Kidney (tissue), 14 donors: ENCODE results near the gene ANXA7. TPM values are rescaled to one million over a fixed set of nuclear protein-coding genes. Genes with fewer than 3 reads are reported as not detected.

Experiments used
- DNase-seq, 5 donors: peaks; one replicate each; pipeline ENCODE4 v3.0.0-alpha.2; 2013 to 2020
- FAIRE-seq: peaks from 2 replicates; lab custom pipeline; 2012; peaks lifted over from hg19 to GRCh38; lab: Jason Lieb, UNC
- H3K27ac ChIP-seq, 2 donors: one replicate each; pipeline ENCODE4 v1.7.0; 2013; ENCODE audit warnings: low read depth in 2 of 2, low read length in 2 of 2, inconsistent platforms in 1 of 2
- H3K27me3 ChIP-seq: one replicate; pipeline ENCODE4 v1.7.1; 2013; ENCODE audit warnings: low read length, inconsistent platforms; ENCODE audit not compliant: control insufficient read depth, insufficient read depth
- H3K36me3 ChIP-seq, 3 donors: one replicate each; pipeline versions ENCODE4 v1.7.0 to v1.7.1; 2013; ENCODE audit warnings: low read length in 3 of 3, control low read depth in 1 of 3, inconsistent platforms in 1 of 3; ENCODE audit not compliant: insufficient read depth in 3 of 3, control insufficient read depth in 2 of 3
- H3K4me1 ChIP-seq, 3 donors: one replicate each; pipeline versions ENCODE4 v1.7.0 to v1.7.1; 2013; ENCODE audit warnings: low read length in 3 of 3, inconsistent platforms in 1 of 3, low read depth in 1 of 3; ENCODE audit not compliant: control insufficient read depth in 2 of 3, insufficient read depth in 2 of 3
- H3K4me3 ChIP-seq, 3 donors: one replicate each; pipeline versions ENCODE4 v1.7.0 to v1.8.1; 2013; ENCODE audit warnings: low read length in 3 of 3, control low read depth in 1 of 3, inconsistent platforms in 1 of 3
- H3K9ac ChIP-seq, 3 donors: one replicate each; pipeline versions ENCODE4 v1.7.0 to v1.7.1; 2013; ENCODE audit warnings: low read length in 3 of 3, control low read depth in 1 of 3, inconsistent platforms in 1 of 3
- H3K9me3 ChIP-seq, 3 donors: one replicate each; pipeline versions ENCODE4 v1.7.0 to v1.7.1; 2013; ENCODE audit warnings: low read length in 3 of 3, control low read depth in 1 of 3, inconsistent platforms in 1 of 3; ENCODE audit not compliant: control insufficient read depth in 2 of 3, insufficient read depth in 1 of 3
- intact Hi-C: fragments of 100-400 bp; cut with DNase I; formaldehyde crosslinking; loops from one replicate; pipeline ENCODE4 v1.11.1; 2022
- polyA plus RNA-seq: library from polyadenylated mRNA; stranded (reverse); fragments of 350-450 nt; fragmentation: Illumina TruSeq; extraction: RNeasy Lipid Tissue Mini Kit (QIAGEN cat#74804); gene quantifications from one replicate; pipeline ENCODE4 v1.2.3, GENCODE V29; 2014; ENCODE audit warnings: low read depth, low replicate concordance; ENCODE audit not compliant: insufficient read depth
- total RNA-seq: library from RNA; stranded (reverse); fragmentation: NEBNext Ultra II Directional; extraction: Animal tissue kit (Norgen Biotek cat#: 25700); gene quantifications from one replicate; pipeline ENCODE4 v1.2.1, GENCODE V29; 2021
- TF ChIP-seq, protein P1 (sequence below): IDR thresholded peaks from 3 replicates; pipeline ENCODE4 v1.5.1; 2012; ENCODE audit warnings: mild to moderate bottlenecking, moderate library complexity, borderline replicate concordance; ENCODE audit not compliant: insufficient read depth; ENCODE audit errors: extremely low read depth
- donor health status: control.
- donor health status: control.
- donor health status: control.
- donor health status: control.
- donor health status: control.
- donor health status: DM: yes; HTN: yes; CAD: no.
- donor health status: Normal renal cell carcinoma (clear cell type).

Gene ANXA7
- total and polyA plus RNA-seq, 2 donors from 2014 or later, result 129 to 200 TPM

GRCh38 chr10:73446926-73447325 lies 33.1 kb upstream of the ANXA7 start:
- Histone ChIP-seq H3K9me3 (no peaks in the 10 kb centered on the region), H3K4me1 (no peaks in the 10 kb centered on the region), H3K9ac (no peak overlapping the region), H3K36me3 (peaks cover 0 to 5% (median 3%) of the 10 kb centered on the region in 3 donors), H3K27me3 (no peaks in the 10 kb centered on the region), H3K27ac (no peak overlapping the region), H3K4me3 (no peak overlapping the region)
- DNase-seq (no peak), FAIRE-seq (no peak)
- intact Hi-C loops, result no loop called here
- TF ChIP-seq, protein P1, sequence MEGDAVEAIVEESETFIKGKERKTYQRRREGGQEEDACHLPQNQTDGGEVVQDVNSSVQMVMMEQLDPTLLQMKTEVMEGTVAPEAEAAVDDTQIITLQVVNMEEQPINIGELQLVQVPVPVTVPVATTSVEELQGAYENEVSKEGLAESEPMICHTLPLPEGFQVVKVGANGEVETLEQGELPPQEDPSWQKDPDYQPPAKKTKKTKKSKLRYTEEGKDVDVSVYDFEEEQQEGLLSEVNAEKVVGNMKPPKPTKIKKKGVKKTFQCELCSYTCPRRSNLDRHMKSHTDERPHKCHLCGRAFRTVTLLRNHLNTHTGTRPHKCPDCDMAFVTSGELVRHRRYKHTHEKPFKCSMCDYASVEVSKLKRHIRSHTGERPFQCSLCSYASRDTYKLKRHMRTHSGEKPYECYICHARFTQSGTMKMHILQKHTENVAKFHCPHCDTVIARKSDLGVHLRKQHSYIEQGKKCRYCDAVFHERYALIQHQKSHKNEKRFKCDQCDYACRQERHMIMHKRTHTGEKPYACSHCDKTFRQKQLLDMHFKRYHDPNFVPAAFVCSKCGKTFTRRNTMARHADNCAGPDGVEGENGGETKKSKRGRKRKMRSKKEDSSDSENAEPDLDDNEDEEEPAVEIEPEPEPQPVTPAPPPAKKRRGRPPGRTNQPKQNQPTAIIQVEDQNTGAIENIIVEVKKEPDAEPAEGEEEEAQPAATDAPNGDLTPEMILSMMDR, result no peak

GRCh38 chr10:73444457-73444856 lies 30.6 kb upstream of the ANXA7 start:
- TF ChIP-seq, protein P1, result no peak
- peaks cover 0 to 5% (median 3%) of the 10 kb centered on the region in 3 donors for H3K36me3 ChIP-seq
- H3K27me3 ChIP-seq, result no peaks in the 10 kb centered on the region
- no peak overlapping the region for H3K27ac ChIP-seq
- H3K4me3 ChIP-seq, result no peak overlapping the region
- no peaks in the 10 kb centered on the region for H3K9me3 ChIP-seq
- no peak overlapping the region for H3K9ac ChIP-seq
- FAIRE-seq (no peak), DNase-seq (no peak)
- intact Hi-C loops, result no loop called here
- no peaks in the 10 kb centered on the region for H3K4me1 ChIP-seq

- no peaks in the 10 kb centered on the region for H3K27me3 ChIP-seq
- TF ChIP-seq, protein P1, result no peak
- no peak overlapping the region for H3K27ac ChIP-seq
- no peaks in the 10 kb centered on the region for H3K4me1 ChIP-seq
- intact Hi-C loops, result no loop called here
- FAIRE-seq (no peak), DNase-seq (no peak)
- no peaks in the 10 kb centered on the region for H3K9me3 ChIP-seq
- no peak overlapping the region for H3K4me3 ChIP-seq
- H3K36me3 ChIP-seq, result peaks cover 0 to 19% (median 5%) of the 10 kb centered on the region in 3 donors
- H3K9ac ChIP-seq, result no peak overlapping the region
These were observed 25.9 kb upstream of the ANXA7 start for GRCh38 chr10:73439605-73440312.

- DNase-seq, result no peak
- TF ChIP-seq, protein P1, result no peak
- Histone ChIP-seq H3K4me3 (no peak overlapping the region), H3K27ac (no peak overlapping the region), H3K9ac (no peak overlapping the region), H3K36me3 (peaks cover 0 to 18% (median 2%) of the 10 kb centered on the region in 3 donors), H3K9me3 (no peaks in the 10 kb centered on the region), H3K4me1 (no peaks in the 10 kb centered on the region), H3K27me3 (no peaks in the 10 kb centered on the region)
- no peak for FAIRE-seq
- intact Hi-C loops, result no loop called here
These were observed 25.2 kb upstream of the ANXA7 start for GRCh38 chr10:73439055-73439454.
